IMR-90 (cell line): ENCODE data around the gene VIPR2. TPM values are rescaled to one million over a fixed set of nuclear protein-coding genes. Genes with fewer than 3 reads are reported as not detected.

Source experiments
- ATAC-seq: fragments of 200-7000 bp; cut with Tn5 transposase; 2 replicates; pipeline ENCODE4 v1.9.1; 2020; ENCODE audit warnings: low read depth, mild to moderate bottlenecking, moderate library complexity
- BruUV-seq: library from RNA; stranded (reverse); fragments of 400-500 nt; replicated peaks from 2 replicates; lab custom pipeline; 2021; lab: Mats Ljungman, UMichigan
- CTCF ChIA-PET: fragments of 300-600 bp; formaldehyde crosslinking; extraction: SDS; loops from one replicate; lab custom pipeline; 2021; ENCODE audit warnings: antibody characterized with exemption; lab: Yijun Ruan, JAX
- POLR2A ChIA-PET: fragments of 300-600 bp; sonication (Branson Sonifier 250); formaldehyde crosslinking; loops from one replicate; lab custom pipeline; 2022; ENCODE audit warnings: antibody characterized with exemption; ENCODE audit not compliant: unreplicated experiment; lab: Charles Lee
- DNase-seq: peaks from one replicate; pipeline ENCODE4 v3.0.0; 2013
- H2AFZ ChIP-seq: replicated peaks from 2 replicates; pipeline ENCODE3; 2013; ENCODE audit warnings: low read length, mild to moderate bottlenecking; ENCODE audit not compliant: poor library complexity
- H2AK5ac ChIP-seq: 2 replicates; pipeline ENCODE4 v1.6.1; 2013; ENCODE audit warnings: low read depth, low read length, inconsistent platforms
- H2AK9ac ChIP-seq: replicated peaks from 2 replicates; pipeline ENCODE3; 2013; ENCODE audit warnings: mild to moderate bottlenecking, low read depth, low read length, moderate library complexity; ENCODE audit not compliant: poor library complexity
- H2BK120ac ChIP-seq: 2 replicates; pipeline ENCODE4 v1.6.1; 2013; ENCODE audit warnings: low read depth, low read length, inconsistent platforms
- H2BK15ac ChIP-seq: 3 replicates; pipeline ENCODE4 v1.6.1; 2013; ENCODE audit warnings: low read depth, low read length, inconsistent platforms
- H2BK20ac ChIP-seq: 2 replicates; pipeline ENCODE4 v1.6.1; 2013; ENCODE audit warnings: low read depth, mild to moderate bottlenecking, inconsistent platforms, low read length, moderate library complexity
- H2BK5ac ChIP-seq: 2 replicates; pipeline ENCODE4 v1.6.1; 2013; ENCODE audit warnings: mild to moderate bottlenecking, low read depth, low read length, inconsistent platforms; ENCODE audit not compliant: poor library complexity, severe bottlenecking
- H3K14ac ChIP-seq: replicated peaks from 2 replicates; pipeline ENCODE4 v1.6.1; 2013; ENCODE audit warnings: low read depth, low read length, inconsistent platforms
- H3K18ac ChIP-seq: 2 replicates; pipeline ENCODE4 v1.6.1; 2013; ENCODE audit warnings: low read depth, low read length, control low read depth
- H3K23ac ChIP-seq: 2 replicates; pipeline ENCODE4 v1.6.1; 2013; ENCODE audit warnings: low read depth, low read length, inconsistent platforms
- H3K27ac ChIP-seq: 2 replicates; pipeline ENCODE4 v1.5.1; 2013; ENCODE audit warnings: mild to moderate bottlenecking, control low read depth, low read length; ENCODE audit not compliant: insufficient read depth
- H3K27me3 ChIP-seq: 2 replicates; pipeline ENCODE4 v1.6.1; 2013; ENCODE audit warnings: low read length; ENCODE audit not compliant: control insufficient read depth, insufficient read depth
- H3K36me3 ChIP-seq: 2 replicates; pipeline ENCODE4 v1.6.1; 2013; ENCODE audit warnings: low read length, mixed read lengths; ENCODE audit not compliant: control insufficient read depth, insufficient read depth
- H3K4ac ChIP-seq: 2 replicates; pipeline ENCODE4 v1.6.1; 2013; ENCODE audit warnings: low read depth, low read length, inconsistent platforms
- H3K4me1 ChIP-seq: 2 replicates; pipeline ENCODE4 v1.6.1; 2013; ENCODE audit warnings: low read length, mixed read lengths; ENCODE audit not compliant: control insufficient read depth, insufficient read depth
- H3K4me2 ChIP-seq: 2 replicates; pipeline ENCODE4 v1.6.1; 2013; ENCODE audit warnings: low read depth, mild to moderate bottlenecking, control low read depth, low read length, moderate library complexity
- H3K4me3 ChIP-seq: 2 replicates; pipeline ENCODE4 v1.5.1; 2013; ENCODE audit warnings: low read depth, mild to moderate bottlenecking, control low read depth, low read length, moderate library complexity; ENCODE audit not compliant: insufficient read depth
- H3K56ac ChIP-seq: 2 replicates; pipeline ENCODE4 v1.6.1; 2013; ENCODE audit warnings: low read length, inconsistent platforms; ENCODE audit not compliant: insufficient read depth; ENCODE audit errors: extremely low read depth
- H3K79me1 ChIP-seq, 2 experiments: 2 replicates each; pipeline ENCODE4 v1.6.1; 2013; ENCODE audit warnings: low read length in 2 of 2, inconsistent platforms in 1 of 2, low read depth in 1 of 2
- H3K9ac ChIP-seq: 2 replicates; pipeline ENCODE4 v1.6.1; 2013; ENCODE audit warnings: low read depth, low read length, control low read depth
- H3K9me1 ChIP-seq: 2 replicates; pipeline ENCODE4 v1.6.1; 2013; ENCODE audit warnings: low read length, inconsistent platforms; ENCODE audit not compliant: insufficient read depth
- H3K9me3 ChIP-seq: 2 replicates; pipeline ENCODE4 v1.6.1; 2013; ENCODE audit warnings: low read length; ENCODE audit not compliant: control insufficient read depth, insufficient read depth
- H4K20me1 ChIP-seq: 2 replicates; pipeline ENCODE4 v1.6.1; 2013; ENCODE audit warnings: low read length, inconsistent platforms; ENCODE audit not compliant: insufficient read depth
- H4K5ac ChIP-seq: 2 replicates; pipeline ENCODE4 v1.6.1; 2013; ENCODE audit warnings: mild to moderate bottlenecking, low read depth, low read length, control low read depth
- H4K8ac ChIP-seq, 2 experiments: 2 replicates each; pipeline ENCODE4 v1.6.1; 2013; ENCODE audit warnings: low read depth in 2 of 2, low read length in 2 of 2, control low read depth in 1 of 2, inconsistent platforms in 1 of 2
- H4K91ac ChIP-seq: 2 replicates; pipeline ENCODE4 v1.6.1; 2013; ENCODE audit warnings: low read depth, low read length, inconsistent platforms; ENCODE audit not compliant: insufficient read depth
- BHLHE40 ChIP-seq: fragments of 150-350 bp; IDR thresholded peaks from 2 replicates; pipeline ENCODE4 v1.6.1; 2016; ENCODE audit warnings: mild to moderate bottlenecking, low read depth, low read length
- CEBPB ChIP-seq: IDR thresholded peaks from 2 replicates; pipeline ENCODE4 v1.6.1; 2012; ENCODE audit warnings: low read depth, low read length, improper control_type of control experiment
- CHD1 ChIP-seq: IDR thresholded peaks from 2 replicates; pipeline ENCODE4 v1.6.1; 2012; ENCODE audit warnings: low read depth, low read length, improper control_type of control experiment
- CTCF ChIP-seq: conservative IDR thresholded peaks from 2 replicates; pipeline ENCODE4 v1.5.1; 2012; ENCODE audit warnings: mild to moderate bottlenecking, low read depth, low read length, improper control_type of control experiment
- ELK1 ChIP-seq: fragments of 150-350 bp; IDR thresholded peaks from 2 replicates; pipeline ENCODE4 v1.6.1; 2016; ENCODE audit warnings: low read depth, mild to moderate bottlenecking, low read length, moderate library complexity, borderline replicate concordance
- FOS ChIP-seq: fragments of 150-350 bp; IDR thresholded peaks from 2 replicates; pipeline ENCODE4 v1.6.1; 2016; ENCODE audit warnings: low read depth, low read length
- MAFK ChIP-seq: IDR thresholded peaks from 2 replicates; pipeline ENCODE4 v1.6.1; 2012; ENCODE audit warnings: low read depth, low read length, improper control_type of control experiment
- MAZ ChIP-seq: IDR thresholded peaks from 2 replicates; pipeline ENCODE4 v1.6.1; 2012; ENCODE audit warnings: low read depth, mild to moderate bottlenecking, low read length, improper control_type of control experiment, moderate library complexity, borderline replicate concordance
- MXI1 ChIP-seq: IDR thresholded peaks from 2 replicates; pipeline ENCODE4 v1.6.1; 2012; ENCODE audit warnings: low read depth, mild to moderate bottlenecking, low read length, moderate library complexity, borderline replicate concordance
- NFE2L2 ChIP-seq: fragments of 150-350 bp; IDR thresholded peaks from 2 replicates; pipeline ENCODE4 v1.6.1; 2016; ENCODE audit warnings: low read depth, mild to moderate bottlenecking, low read length
- POLR2A ChIP-seq: IDR thresholded peaks from 2 replicates; pipeline ENCODE4 v1.6.1; 2012; ENCODE audit warnings: mild to moderate bottlenecking, low read depth, low read length
- RAD21 ChIP-seq: IDR thresholded peaks from 2 replicates; pipeline ENCODE4 v1.6.1; 2012; ENCODE audit warnings: low read length, improper control_type of control experiment
- RCOR1 ChIP-seq: IDR thresholded peaks from 2 replicates; pipeline ENCODE4 v1.6.1; 2012; ENCODE audit warnings: mild to moderate bottlenecking, low read length, improper control_type of control experiment; ENCODE audit not compliant: insufficient replicate concordance
- RFX5 ChIP-seq: IDR thresholded peaks from 2 replicates; pipeline ENCODE4 v1.8.0; 2012; ENCODE audit warnings: low read depth, mild to moderate bottlenecking, low read length, moderate library complexity
- SMC3 ChIP-seq: fragments of 150-350 bp; IDR thresholded peaks from 2 replicates; pipeline ENCODE4 v1.6.1; 2016; ENCODE audit warnings: low read depth, mild to moderate bottlenecking, antibody characterized with exemption, low read length, moderate library complexity
- USF2 ChIP-seq: fragments of 150-350 bp; IDR thresholded peaks from 2 replicates; pipeline ENCODE4 v1.6.1; 2017; ENCODE audit warnings: mild to moderate bottlenecking, antibody characterized with exemption, low read length, low read depth
- WGBS, 2 experiments: methylation state at CpG; one replicate each; pipeline versions ENCODE4 v1.1.5 to v1.1.7; 2013; ENCODE audit warnings: missing lambda C conversion rate in 2 of 2; ENCODE audit not compliant: insufficient read length in 1 of 2; ENCODE audit errors: extremely low coverage in 2 of 2; 5-methylcytosine and 5-hydroxymethylcytosine counted together
- dilution Hi-C: fragments of 300-500 bp; cut with HindIII; formaldehyde crosslinking; loops from one replicate; pipeline ENCODE4 v1.14.3; 2018; ENCODE audit warnings: low sequenced_read_pairs; ENCODE audit not compliant: unreplicated experiment
- in situ Hi-C: fragments of 300-500 bp; cut with MboI; formaldehyde crosslinking; loops from 3 replicates; pipeline ENCODE4 v1.14.3; 2019; ENCODE audit warnings: low sequenced_read_pairs, inconsistent platforms, mixed read lengths
- intact Hi-C: fragments of 100-400 bp; cut with micrococcal nuclease; formaldehyde crosslinking; loops from 2 replicates; pipeline ENCODE4 v1.10.0; 2022
- polyA plus RNA-seq, 3 experiments: library from polyadenylated mRNA; depleted of rRNA; stranded (reverse); fragments of >200 nt; gene quantifications; 2 replicates each; pipeline ENCODE4 v1.2.3, GENCODE V29; 2012; ENCODE audit warnings: low replicate concordance in 1 of 3
- total RNA-seq: library from RNA; depleted of rRNA; stranded (reverse); fragments of >200 nt; gene quantifications from 2 replicates; pipeline ENCODE4 v1.2.3, GENCODE V29; 2012

The VIPR2 gene
- total and polyA plus RNA-seq, 2 of the 4 experiments (the other 2 are of a cell fraction): not detected

GRCh38 chr7:159102681-159103381 lies 41.8 kb downstream of the VIPR2 start:
- Histone ChIP-seq H3K56ac (no peak overlapping the region), H4K5ac (no peak overlapping the region), H3K23ac (no peak overlapping the region), H3K4me2 (no peak overlapping the region), H2BK5ac (no peak overlapping the region), H3K18ac (no peak overlapping the region), H3K4ac (no peak overlapping the region), H3K27me3 (no peaks in the 10 kb centered on the region), H3K36me3 (no peaks in the 10 kb centered on the region), H3K4me1 (no peaks in the 10 kb centered on the region), H3K27ac (no peak overlapping the region), H3K79me1 (no peaks in the 10 kb centered on the region), H3K14ac (no peak overlapping the region), H2AFZ (no peak overlapping the region), H4K91ac (no peak overlapping the region), H3K9me3 (peaks cover 53% of the 10 kb centered on the region), H4K20me1 (no peaks in the 10 kb centered on the region), H2AK9ac (no peak overlapping the region), H3K9ac (no peak overlapping the region), H2BK120ac (no peak overlapping the region), H3K9me1 (no peaks in the 10 kb centered on the region), H2AK5ac (no peak overlapping the region), H2BK20ac (no peak overlapping the region), H2BK15ac (no peak overlapping the region), H4K8ac (no peak overlapping the region), H3K4me3 (no peak overlapping the region)
- CTCF ChIA-PET: no interaction called here
- 20% methylated on average over 2 of the region's 14 CpGs; no CpG with 5 or more reads in 1 of the 2 experiments for WGBS, 2 experiments
- ATAC-seq (no peak), DNase-seq (no peak)
- no TSS peak for BruUV-seq
- in situ Hi-C loops (no loop called here), intact Hi-C loops (no loop called here), dilution Hi-C loops (no loop called here)
- POLR2A ChIA-PET: no interaction called here
- TF ChIP-seq CTCF (no peak), POLR2A (no peak), USF2 (no peak), NFE2L2 (no peak), SMC3 (no peak), CEBPB (no peak), RFX5 (no peak), BHLHE40 (no peak), ELK1 (no peak), MAZ (no peak), RAD21 (no peak), RCOR1 (no peak), MXI1 (no peak), CHD1 (no peak), FOS (no peak), MAFK (no peak)
